Trophoblast cell (in vitro differentiated cells and primary cell): ENCODE data around the gene BPGM.

Experiments
- DNase-seq, 2 donors: peaks; one replicate each; pipeline ENCODE4 v3.0.0-alpha.2; 2016
- H2AFZ ChIP-seq: 2 replicates; pipeline ENCODE4 v1.6.1; 2013; ENCODE audit warnings: low read length, moderate library complexity, mild to moderate bottlenecking; ENCODE audit not compliant: insufficient read depth, poor library complexity
- H2AK5ac ChIP-seq: 2 replicates; pipeline ENCODE4 v1.6.1; 2013; ENCODE audit warnings: mild to moderate bottlenecking, low read length
- H2BK120ac ChIP-seq: 2 replicates; pipeline ENCODE4 v1.6.1; 2013; ENCODE audit warnings: low read length, mild to moderate bottlenecking, moderate library complexity; ENCODE audit not compliant: insufficient read depth, poor library complexity
- H2BK12ac ChIP-seq: 2 replicates; pipeline ENCODE4 v1.6.1; 2013; ENCODE audit warnings: mild to moderate bottlenecking, low read length, moderate library complexity
- H2BK5ac ChIP-seq: 2 replicates; pipeline ENCODE4 v1.6.1; 2013; ENCODE audit warnings: low read length, low read depth, moderate library complexity, mild to moderate bottlenecking; ENCODE audit not compliant: poor library complexity
- H3K14ac ChIP-seq: 2 replicates; pipeline ENCODE4 v1.6.1; 2013; ENCODE audit warnings: mild to moderate bottlenecking, low read length
- H3K18ac ChIP-seq: 2 replicates; pipeline ENCODE4 v1.6.1; 2013; ENCODE audit warnings: mild to moderate bottlenecking, low read length
- H3K23ac ChIP-seq: 2 replicates; pipeline ENCODE4 v1.6.1; 2013; ENCODE audit warnings: low read length
- H3K27ac ChIP-seq: 2 replicates; pipeline ENCODE4 v1.5.1; 2013; ENCODE audit warnings: low read depth, mild to moderate bottlenecking, inconsistent platforms, low read length, moderate library complexity
- H3K27me3 ChIP-seq: 2 replicates; pipeline ENCODE4 v1.6.1; 2013; ENCODE audit warnings: inconsistent platforms, mild to moderate bottlenecking, low read length, moderate library complexity; ENCODE audit not compliant: insufficient read depth
- H3K36me3 ChIP-seq, 2 experiments: 1 replicate in 1 of 2; 2 replicates in 1 of 2; pipeline ENCODE4 v1.6.1; 2013; ENCODE audit warnings: low read length in 2 of 2, mild to moderate bottlenecking in 2 of 2, moderate library complexity in 1 of 2; ENCODE audit not compliant: insufficient read depth in 2 of 2, control insufficient read depth in 1 of 2
- H3K4ac ChIP-seq: 2 replicates; pipeline ENCODE4 v1.6.1; 2013; ENCODE audit warnings: low read depth, mild to moderate bottlenecking, low read length, moderate library complexity
- H3K4me1 ChIP-seq, 2 experiments: 1 replicate in 1 of 2; 2 replicates in 1 of 2; pipeline ENCODE4 v1.6.1; 2013; ENCODE audit warnings: low read length in 2 of 2, mild to moderate bottlenecking in 2 of 2, moderate library complexity in 1 of 2; ENCODE audit not compliant: insufficient read depth in 2 of 2, control insufficient read depth in 1 of 2
- H3K4me2 ChIP-seq: 2 replicates; pipeline ENCODE4 v1.6.1; 2013; ENCODE audit warnings: inconsistent platforms, mild to moderate bottlenecking, low read length, moderate library complexity
- H3K4me3 ChIP-seq: 2 replicates; pipeline ENCODE4 v1.5.1; 2013; ENCODE audit warnings: mild to moderate bottlenecking, low read depth, low read length, inconsistent platforms
- H3K79me1 ChIP-seq: one replicate; pipeline ENCODE4 v1.6.1; 2013; ENCODE audit warnings: low read length
- H3K79me2 ChIP-seq: 2 replicates; pipeline ENCODE4 v1.6.1; 2013; ENCODE audit warnings: low read length, mild to moderate bottlenecking; ENCODE audit not compliant: control insufficient read depth, insufficient read depth, poor library complexity
- H3K9ac ChIP-seq: 2 replicates; pipeline ENCODE4 v1.6.1; 2013; ENCODE audit warnings: mild to moderate bottlenecking, low read length
- H3K9me3 ChIP-seq: 2 replicates; pipeline ENCODE4 v1.6.1; 2013; ENCODE audit warnings: low read depth, mild to moderate bottlenecking, control low read depth, inconsistent platforms, low read length; ENCODE audit not compliant: insufficient read depth
- H4K12ac ChIP-seq: 2 replicates; pipeline ENCODE4 v1.6.1; 2013; ENCODE audit warnings: low read depth, mild to moderate bottlenecking, low read length, moderate library complexity
- H4K8ac ChIP-seq: 2 replicates; pipeline ENCODE4 v1.6.1; 2013; ENCODE audit warnings: low read depth, mild to moderate bottlenecking, low read length, moderate library complexity
- H4K91ac ChIP-seq: one replicate; pipeline ENCODE4 v1.6.1; 2013; ENCODE audit warnings: low read depth, mild to moderate bottlenecking, low read length, moderate library complexity
- WGBS: extraction: QIAGEN DNeasy Blood & Tissue Kit; methylation state at CpG from one replicate; pipeline ENCODE4 v1.1.7; 2013; ENCODE audit warnings: missing lambda C conversion rate; ENCODE audit not compliant: insufficient read length, insufficient coverage; ENCODE audit errors: extremely low coverage; 5-methylcytosine and 5-hydroxymethylcytosine counted together

The BPGM gene

GRCh38 chr7:134706468-134706867 is 59.8 kb downstream of the BPGM start:
- Histone ChIP-seq H3K14ac (no peak overlapping the region), H3K79me2 (no peaks in the 10 kb centered on the region), H2AFZ (no peak overlapping the region), H3K4me2 (peak overlapping the region; percentile 20), H3K23ac (no peak overlapping the region), H3K4me3 (no peak overlapping the region), H3K4ac (no peak overlapping the region), H3K36me3 (no peaks in the 10 kb centered on the region), H3K4me1 (peaks cover 19 to 29% of the 10 kb centered on the region in 2 experiments), H3K9me3 (no peaks in the 10 kb centered on the region), H2BK12ac (no peak overlapping the region), H3K9ac (no peak overlapping the region), H4K91ac (peak overlapping the region; percentile 76), H4K8ac (no peak overlapping the region), H2BK5ac (no peak overlapping the region), H2BK120ac (no peak overlapping the region), H2AK5ac (no peak overlapping the region), H3K27ac (peak overlapping the region; percentile 25), H3K18ac (no peak overlapping the region), H3K27me3 (no peaks in the 10 kb centered on the region), H4K12ac (no peak overlapping the region), H3K79me1 (peaks cover 9% of the 10 kb centered on the region)
- no CpG with 5 or more reads among the region's 5 CpGs for WGBS
- DNase-seq = peak; percentile 76 to 86

- DNase-seq = peak in 1 of 2 donors; percentile 59
- H3K9ac ChIP-seq = no peak overlapping the region
- H4K12ac ChIP-seq = no peak overlapping the region
- H3K9me3 ChIP-seq = no peaks in the 10 kb centered on the region
- H3K79me2 ChIP-seq = no peaks in the 10 kb centered on the region
- no peak overlapping the region for H2BK5ac ChIP-seq
- no peak overlapping the region for H3K23ac ChIP-seq
- no peak overlapping the region for H3K18ac ChIP-seq
- no peak overlapping the region for H3K27ac ChIP-seq
- peaks cover 8% of the 10 kb centered on the region for H3K79me1 ChIP-seq
- no peak overlapping the region for H3K4ac ChIP-seq
- no CpG with 5 or more reads among the region's 4 CpGs for WGBS
- no peak overlapping the region for H2AFZ ChIP-seq
- H2BK12ac ChIP-seq = no peak overlapping the region
- no peak overlapping the region for H2AK5ac ChIP-seq
- no peak overlapping the region for H3K4me3 ChIP-seq
- H3K36me3 ChIP-seq = no peaks in the 10 kb centered on the region
- H4K91ac ChIP-seq = no peak overlapping the region
- no peak overlapping the region for H3K14ac ChIP-seq
- peaks cover 19 to 26% of the 10 kb centered on the region in 2 experiments for H3K4me1 ChIP-seq
- H3K27me3 ChIP-seq = no peaks in the 10 kb centered on the region
- no peak overlapping the region for H3K4me2 ChIP-seq
- no peak overlapping the region for H4K8ac ChIP-seq
- H2BK120ac ChIP-seq = no peak overlapping the region
Observed at GRCh38 chr7:134707663-134708378, 61.2 kb downstream of the BPGM start.

- H2BK5ac ChIP-seq = no peak overlapping the region
- H3K79me1 ChIP-seq = peaks cover 8% of the 10 kb centered on the region
- no peak overlapping the region for H4K8ac ChIP-seq
- H3K4me1 ChIP-seq = peaks cover 19 to 20% of the 10 kb centered on the region in 2 experiments
- no peaks in the 10 kb centered on the region for H3K27me3 ChIP-seq
- no peak overlapping the region for H3K9ac ChIP-seq
- H3K79me2 ChIP-seq = no peaks in the 10 kb centered on the region
- WGBS = no CpG with 5 or more reads among the region's 2 CpGs
- no peak overlapping the region for H2AFZ ChIP-seq
- no peak for DNase-seq
- no peak overlapping the region for H4K91ac ChIP-seq
- H3K9me3 ChIP-seq = no peaks in the 10 kb centered on the region
- H2BK120ac ChIP-seq = no peak overlapping the region
- H3K23ac ChIP-seq = no peak overlapping the region
- H3K4me3 ChIP-seq = no peak overlapping the region
- H3K27ac ChIP-seq = no peak overlapping the region
- H3K4ac ChIP-seq = no peak overlapping the region
- no peak overlapping the region for H3K4me2 ChIP-seq
- H3K36me3 ChIP-seq = no peaks in the 10 kb centered on the region
- H3K18ac ChIP-seq = no peak overlapping the region
- H3K14ac ChIP-seq = no peak overlapping the region
- H2BK12ac ChIP-seq = no peak overlapping the region
- H2AK5ac ChIP-seq = no peak overlapping the region
- no peak overlapping the region for H4K12ac ChIP-seq
Observed at GRCh38 chr7:134708692-134709091, 62.0 kb downstream of the BPGM start.

- H2BK5ac ChIP-seq = no peak overlapping the region
- no peaks in the 10 kb centered on the region for H3K36me3 ChIP-seq
- no peak overlapping the region for H3K27ac ChIP-seq
- no peaks in the 10 kb centered on the region for H3K79me2 ChIP-seq
- H3K18ac ChIP-seq = no peak overlapping the region
- H2AK5ac ChIP-seq = no peak overlapping the region
- H3K4me2 ChIP-seq = no peak overlapping the region
- no peak overlapping the region for H2BK120ac ChIP-seq
- H3K4me1 ChIP-seq = peaks cover 18 to 19% of the 10 kb centered on the region in 2 experiments
- H3K14ac ChIP-seq = no peak overlapping the region
- H3K9ac ChIP-seq = no peak overlapping the region
- whole genome bisulfite sequencing = no CpG with 5 or more reads among the region's 2 CpGs
- H2AFZ ChIP-seq = no peak overlapping the region
- H3K9me3 ChIP-seq = no peaks in the 10 kb centered on the region
- no peaks in the 10 kb centered on the region for H3K27me3 ChIP-seq
- no peak overlapping the region for H3K23ac ChIP-seq
- DNase-seq = peak in 1 of 2 donors; percentile 79
- no peak overlapping the region for H2BK12ac ChIP-seq
- H3K4me3 ChIP-seq = no peak overlapping the region
- H4K8ac ChIP-seq = no peak overlapping the region
- H3K4ac ChIP-seq = no peak overlapping the region
- H3K79me1 ChIP-seq = peaks cover 8% of the 10 kb centered on the region
- H4K12ac ChIP-seq = no peak overlapping the region
- no peak overlapping the region for H4K91ac ChIP-seq
Observed at GRCh38 chr7:134709197-134709596, 62.5 kb downstream of the BPGM start.
